NOMO-1 treated with DMSO at 0.1 percent for 48 hours (cell line): ENCODE results near the gene MICAL1.

Experiments used
- DNase-seq: peaks from one replicate; lab custom pipeline; 2025; ENCODE audit not compliant: unreplicated experiment; lab: John Stamatoyannopoulos, UW

Gene MICAL1

GRCh38 chr6:109440331-109441068 is 15.1 kb downstream of the MICAL1 start, which contains the start of the genes PPIL6 and SMPD2:
Gene PPIL6, minus strand, starts transcription at chr6:109440628. Its CDS starts 38 bp downstream, at chr6:109440590.
Gene SMPD2, plus strand, starts transcription at chr6:109440724. Its CDS starts 398 bp downstream, at chr6:109441122.
- peak; percentile 83 for DNase-seq

- peak; percentile 24 for DNase-seq
Observed at GRCh38 chr6:109436041-109436440, 19.5 kb downstream of the MICAL1 start.

GRCh38 chr6:109434456-109434855 is 21.1 kb downstream of the MICAL1 start:
- DNase-seq: peak; percentile 26

- DNase-seq: no peak
Observed at GRCh38 chr6:109429496-109429895, 26.1 kb downstream of the MICAL1 start.

- DNase-seq: no peak
Observed at GRCh38 chr6:109428889-109429477, 26.6 kb downstream of the MICAL1 start.

GRCh38 chr6:109424946-109425345 is 30.6 kb downstream of the MICAL1 start:
- DNase-seq: no peak

GRCh38 chr6:109421184-109421583 is 34.4 kb downstream of the MICAL1 start:
- no peak for DNase-seq

GRCh38 chr6:109420751-109421150 is 34.8 kb downstream of the MICAL1 start:
- DNase-seq: peak; percentile 11

- DNase-seq: no peak
Observed at GRCh38 chr6:109417646-109418045, 37.9 kb downstream of the MICAL1 start.

- no peak for DNase-seq
Observed at GRCh38 chr6:109411034-109411433, 44.5 kb downstream of the MICAL1 start.

GRCh38 chr6:109406196-109406595 is 49.4 kb downstream of the MICAL1 start:
- DNase-seq: no peak

- DNase-seq: peak; percentile 48
Observed at GRCh38 chr6:109397020-109397419, 58.6 kb downstream of the MICAL1 start.

GRCh38 chr6:109396046-109396718 is 59.4 kb downstream of the MICAL1 start:
- DNase-seq: peak; percentile 49
